Activated CD8-positive, alpha-beta T cell treated with anti-CD3 and anti-CD28 coated beads for 36 hours (primary cell): ENCODE results near the gene CYREN. TPM values are rescaled to one million over a fixed set of nuclear protein-coding genes. Genes with fewer than 3 reads are reported as not detected.

ENCODE experiments used
- ATAC-seq: fragments of 200-7000 bp; cut with Tn5 transposase; one replicate; pipeline ENCODE4 v1.10.0; 2021; ENCODE audit warnings: mild to moderate bottlenecking, moderate library complexity
- CTCF ChIA-PET: fragments of 350-600 bp; sonication (Branson Sonifier 250); formaldehyde crosslinking; loops from one replicate; lab custom pipeline; 2021; ENCODE audit warnings: antibody characterized with exemption; lab: Charles Lee
- POLR2A ChIA-PET: fragments of 350-600 bp; sonication (Branson Sonifier 250); formaldehyde crosslinking; loops from one replicate; lab custom pipeline; 2021; ENCODE audit warnings: antibody characterized with exemption; lab: Charles Lee
- DNase-seq: peaks from one replicate; pipeline ENCODE4 v3.0.0-alpha.2; 2020
- H3K27ac Mint-ChIP-seq: one replicate; pipeline ENCODE4 v1.8.0; 2021; ENCODE audit warnings: mild to moderate bottlenecking, mixed read lengths
- H3K27me3 Mint-ChIP-seq: one replicate; pipeline ENCODE4 v1.8.0; 2021; ENCODE audit warnings: mixed read lengths
- H3K36me3 Mint-ChIP-seq: one replicate; pipeline ENCODE4 v1.8.0; 2021; ENCODE audit warnings: low read depth, mixed read lengths
- H3K4me1 Mint-ChIP-seq: one replicate; pipeline ENCODE4 v1.8.0; 2021; ENCODE audit warnings: low read depth, mixed read lengths
- H3K4me3 Mint-ChIP-seq: one replicate; pipeline ENCODE4 v1.8.0; 2021; ENCODE audit warnings: mild to moderate bottlenecking, moderate library complexity, mixed read lengths
- H3K9me3 Mint-ChIP-seq: one replicate; pipeline ENCODE4 v1.8.0; 2021; ENCODE audit warnings: mixed read lengths
- intact Hi-C: fragments of 100-400 bp; cut with micrococcal nuclease; formaldehyde crosslinking; loops from one replicate; pipeline ENCODE4 v1.10.0; 2022
- total RNA-seq, 2 experiments: library from RNA; stranded (reverse); gene quantifications; one replicate each; pipeline ENCODE4 v1.2.3, GENCODE V29; 2021
- TF ChIP-seq, protein P1 (sequence below): fragments of 200-600 bp; IDR thresholded peaks from one replicate; pipeline ENCODE4 v1.8.0; 2022; ENCODE audit warnings: antibody characterized with exemption, mild to moderate bottlenecking

The CYREN gene
- total RNA-seq, 2 experiments from 2014 or later = 32.5 to 35.4 TPM

DNA sequence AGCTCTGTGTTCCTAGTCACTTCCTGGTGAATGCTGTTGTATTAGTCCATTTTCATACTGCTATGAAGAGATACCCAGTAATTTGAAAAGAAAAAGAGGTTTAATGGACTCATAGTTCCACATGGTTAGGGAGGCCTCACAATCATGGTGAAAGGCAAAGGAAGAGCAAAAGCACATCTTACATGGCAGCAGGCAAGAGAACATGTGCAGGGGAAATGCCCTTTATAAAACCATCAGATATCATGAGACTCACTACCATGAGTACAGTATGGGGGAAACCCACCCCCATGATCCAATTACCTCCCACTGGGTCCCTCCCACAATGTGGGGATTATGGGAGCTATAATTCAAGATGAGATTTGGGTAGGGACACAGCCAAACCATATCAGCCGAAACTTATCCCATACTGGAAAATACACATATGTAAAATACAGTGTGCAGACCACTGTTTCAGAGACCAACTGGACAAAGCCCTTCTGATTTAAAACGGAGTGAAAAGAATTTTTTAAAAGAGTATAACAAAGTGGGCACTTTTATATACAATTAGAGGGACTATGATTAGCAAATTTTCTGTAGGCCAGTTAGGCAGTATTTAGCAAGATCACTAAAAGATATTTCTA, 8.0 kb downstream of the CYREN start:
- Mint-ChIP-seq H3K27me3 (no peaks in the 10 kb centered on the region), H3K4me1 (peaks cover 57% of the 10 kb centered on the region), H3K9me3 (peaks cover 19% of the 10 kb centered on the region), H3K4me3 (no peak overlapping the region), H3K27ac (peak overlapping the region; percentile 85), H3K36me3 (peaks cover 85% of the 10 kb centered on the region)
- ChIA-PET POLR2A (interaction anchor here (0.6 to 16.8 kb wide), 2 partner anchors 15 to 544 kb away, joined by 3 to 204 read pairs; partner anchors contain the start of gene TMEM140), CTCF (interaction anchor here (1.0 to 3.3 kb wide), 2 partner anchors 8 to 14 kb away, joined by 3 to 11 read pairs; partner anchors contain the start of genes CYREN and TMEM140)
- intact Hi-C loops = no loop called here
- DNase-seq = no peak
- TF ChIP-seq, protein P1, sequence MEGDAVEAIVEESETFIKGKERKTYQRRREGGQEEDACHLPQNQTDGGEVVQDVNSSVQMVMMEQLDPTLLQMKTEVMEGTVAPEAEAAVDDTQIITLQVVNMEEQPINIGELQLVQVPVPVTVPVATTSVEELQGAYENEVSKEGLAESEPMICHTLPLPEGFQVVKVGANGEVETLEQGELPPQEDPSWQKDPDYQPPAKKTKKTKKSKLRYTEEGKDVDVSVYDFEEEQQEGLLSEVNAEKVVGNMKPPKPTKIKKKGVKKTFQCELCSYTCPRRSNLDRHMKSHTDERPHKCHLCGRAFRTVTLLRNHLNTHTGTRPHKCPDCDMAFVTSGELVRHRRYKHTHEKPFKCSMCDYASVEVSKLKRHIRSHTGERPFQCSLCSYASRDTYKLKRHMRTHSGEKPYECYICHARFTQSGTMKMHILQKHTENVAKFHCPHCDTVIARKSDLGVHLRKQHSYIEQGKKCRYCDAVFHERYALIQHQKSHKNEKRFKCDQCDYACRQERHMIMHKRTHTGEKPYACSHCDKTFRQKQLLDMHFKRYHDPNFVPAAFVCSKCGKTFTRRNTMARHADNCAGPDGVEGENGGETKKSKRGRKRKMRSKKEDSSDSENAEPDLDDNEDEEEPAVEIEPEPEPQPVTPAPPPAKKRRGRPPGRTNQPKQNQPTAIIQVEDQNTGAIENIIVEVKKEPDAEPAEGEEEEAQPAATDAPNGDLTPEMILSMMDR = no peak
- no peak for ATAC-seq

DNA sequence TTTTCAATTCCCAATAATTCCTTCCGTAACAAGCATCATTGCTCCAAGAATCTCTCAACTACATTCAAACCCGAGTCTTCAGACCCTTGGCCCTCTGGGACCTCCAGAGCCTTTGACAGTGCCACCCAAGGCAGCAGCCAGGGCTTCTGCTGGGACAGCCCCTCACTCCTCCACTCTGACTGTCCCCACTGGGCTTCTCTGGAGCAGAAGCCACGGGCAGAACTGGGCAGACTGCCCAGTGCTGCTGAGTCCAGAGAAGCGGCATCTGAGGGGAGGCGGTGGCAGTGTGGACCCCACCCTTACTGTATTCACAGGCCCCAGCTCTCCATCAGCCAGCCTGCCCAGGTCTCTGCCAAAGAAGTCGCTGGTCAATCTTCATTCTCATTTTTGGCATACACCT, 8.8 kb downstream of the CYREN start:
- CTCF ChIA-PET = interaction anchor here (0.7 to 1.6 kb wide), 5 partner anchors 7 to 176 kb away, joined by 3 to 7 read pairs (median 4); partner anchors contain the start of gene CYREN
- intact Hi-C loops = no loop called here

DNA sequence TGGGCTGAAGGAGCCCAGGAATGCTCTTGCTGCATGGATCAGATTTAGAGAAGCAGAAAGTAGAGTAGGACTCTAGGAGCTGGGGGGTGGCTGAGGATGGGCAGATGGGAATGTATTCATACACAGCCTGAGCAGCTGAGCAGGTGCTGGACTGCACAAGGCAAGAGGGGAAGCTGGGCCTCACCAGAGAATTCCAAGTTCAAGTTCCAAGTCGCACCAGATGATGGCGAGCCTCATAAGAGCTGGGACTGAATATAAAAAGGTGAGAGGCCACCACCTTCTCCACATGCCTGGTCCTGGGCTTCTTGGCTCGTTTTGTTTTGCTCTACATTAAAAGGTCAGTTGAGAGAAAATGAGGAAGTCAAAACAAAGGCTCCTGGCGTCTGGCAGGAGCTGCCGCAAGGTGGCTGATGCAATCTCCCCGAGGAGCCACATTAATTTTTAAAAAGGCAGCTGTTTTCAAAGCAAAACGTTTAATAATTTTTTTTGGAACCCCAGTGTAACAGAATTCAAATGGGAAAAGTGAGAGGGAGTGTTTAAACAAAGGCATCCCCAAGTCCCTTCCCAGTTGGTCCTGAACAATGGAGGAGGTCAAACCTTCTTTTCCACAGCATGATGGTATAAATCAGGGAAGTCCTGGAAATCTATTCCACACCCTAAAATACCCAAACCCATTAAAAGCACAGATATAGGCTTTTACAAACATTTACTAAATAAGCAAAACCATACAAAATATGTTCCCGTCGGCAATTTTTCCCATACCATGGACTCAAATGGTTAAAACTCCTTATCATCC, 9.5 kb downstream of the CYREN start:
- no peaks in the 10 kb centered on the region for H3K27me3 Mint-ChIP-seq
- ATAC-seq (no peak), DNase-seq (no peak)
- ChIA-PET POLR2A (interaction anchor here (0.5 to 16.8 kb wide), 7 partner anchors 8 to 175 kb away, joined by 3 to 204 read pairs (median 4); partner anchors contain the start of genes AGBL3 and TMEM140), CTCF (interaction anchor here (0.7 to 1.6 kb wide), 4 partner anchors 8 to 175 kb away, joined by 3 to 7 read pairs (median 4); no protein-coding TSS in a partner anchor)
- no peak overlapping the region for H3K4me3 Mint-ChIP-seq
- TF ChIP-seq, protein P1 = no peak
- intact Hi-C loops = no loop called here
- peaks cover 88% of the 10 kb centered on the region for H3K36me3 Mint-ChIP-seq
- peak overlapping the region; percentile 85 for H3K27ac Mint-ChIP-seq
- H3K9me3 Mint-ChIP-seq = peaks cover 30% of the 10 kb centered on the region
- H3K4me1 Mint-ChIP-seq = peaks cover 45% of the 10 kb centered on the region

More for the DNA sequence above, 8.8 kb downstream of the CYREN start:
- Mint-ChIP-seq H3K9me3 (peaks cover 24% of the 10 kb centered on the region), H3K27ac (peak overlapping the region; percentile 85), H3K36me3 (peaks cover 86% of the 10 kb centered on the region), H3K27me3 (no peaks in the 10 kb centered on the region), H3K4me1 (peaks cover 49% of the 10 kb centered on the region), H3K4me3 (no peak overlapping the region)
- TF ChIP-seq, protein P1 = no peak
- ATAC-seq (no peak), DNase-seq (no peak)
- POLR2A ChIA-PET = interaction anchor here (0.6 to 16.8 kb wide), 5 partner anchors 8 to 543 kb away, joined by 3 to 204 read pairs (median 4); partner anchors contain the start of gene TMEM140

DNA sequence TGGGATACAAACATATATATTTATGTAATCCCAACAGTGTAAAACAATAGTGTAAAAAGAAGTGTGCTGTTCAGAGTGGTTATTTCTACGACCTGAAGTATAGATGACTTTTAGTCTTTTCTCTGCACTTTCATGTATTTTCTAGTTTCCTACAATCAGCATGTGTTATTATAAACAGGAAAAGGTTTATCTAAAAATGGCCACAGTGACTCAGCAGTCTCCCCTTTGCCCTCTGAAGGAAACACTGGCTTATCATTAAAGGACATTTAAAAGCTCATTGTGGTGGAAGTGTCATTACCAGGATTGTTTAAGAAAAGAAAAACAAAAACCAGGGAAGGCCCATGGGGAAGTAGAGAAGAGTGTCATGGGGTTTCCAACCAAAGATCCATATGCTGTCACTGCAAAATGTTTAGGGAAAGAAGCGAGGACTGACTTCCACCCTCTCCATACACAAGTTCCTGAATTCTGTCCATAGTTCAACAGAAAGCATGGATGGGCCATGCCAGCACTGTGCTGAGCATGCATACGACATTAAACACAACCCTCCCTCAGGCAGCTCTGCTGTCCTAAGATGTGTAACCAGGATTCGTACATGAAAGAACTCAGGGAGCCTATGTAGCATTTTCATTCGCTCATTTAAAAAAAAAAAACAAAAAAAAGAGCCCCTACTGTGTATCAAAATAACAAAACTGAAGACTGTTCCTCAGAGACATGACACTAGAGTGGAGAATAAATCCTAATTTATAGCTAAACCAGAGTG, 10.2 kb downstream of the CYREN start:
- H3K4me1 Mint-ChIP-seq = peaks cover 47% of the 10 kb centered on the region

More for the DNA sequence above, 10.2 kb downstream of the CYREN start:
- intact Hi-C loops = no loop called here
- DNase-seq (no peak), ATAC-seq (peak; percentile 62)
- TF ChIP-seq, protein P1 = no peak
- Mint-ChIP-seq H3K27me3 (no peaks in the 10 kb centered on the region), H3K27ac (peak overlapping the region; percentile 85), H3K36me3 (peaks cover 88% of the 10 kb centered on the region), H3K9me3 (peaks cover 37% of the 10 kb centered on the region), H3K4me3 (no peak overlapping the region)
- ChIA-PET POLR2A (interaction anchor here (0.5 to 16.8 kb wide), 5 partner anchors 9 to 174 kb away, joined by 3 to 204 read pairs (median 6); partner anchors contain the start of genes AGBL3 and TMEM140), CTCF (interaction anchor here (1.4 to 1.6 kb wide), 3 partner anchors 9 to 175 kb away, joined by 4 to 7 read pairs (median 5); no protein-coding TSS in a partner anchor)
